ENCODE data around the gene EEF1A1.

The EEF1A1 gene

DNA sequence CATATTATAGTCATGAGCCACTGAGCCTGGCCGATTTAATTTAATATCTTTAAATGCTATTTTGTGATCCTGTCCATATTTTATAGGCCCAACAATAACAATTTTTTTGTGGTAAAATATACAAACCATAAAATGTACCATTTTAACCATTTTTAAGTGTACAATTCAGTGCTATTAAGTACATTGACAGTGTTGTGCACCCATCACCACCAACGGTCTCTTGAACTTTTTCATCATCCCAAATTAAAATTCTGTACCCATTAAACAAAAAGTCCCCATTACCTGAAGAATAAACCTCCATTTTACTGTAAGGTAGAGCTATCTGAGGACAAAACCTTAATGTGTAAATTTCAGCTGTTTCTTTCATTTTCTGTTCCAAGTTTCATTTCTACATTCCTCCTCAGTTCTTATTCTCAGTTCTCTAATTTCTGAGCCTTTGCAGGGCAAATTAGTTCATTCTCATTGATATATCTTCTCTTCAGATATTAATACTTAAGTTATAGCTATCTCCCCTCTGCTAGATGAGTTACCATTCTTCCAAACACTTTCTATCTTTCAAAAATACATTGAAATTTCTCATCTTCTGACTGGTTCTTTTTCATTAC, 49.0 kb downstream of the EEF1A1 start:
- peak overlapping the region in 1 of 2 donors; percentile 56 for H3K27ac ChIP-seq (ENCODE audit: low read depth in 2 of 2, low read length in 2 of 2)
- no peak overlapping the region for H3K9ac ChIP-seq (ENCODE audit: low read depth in 1 of 2, low read length in 2 of 2)
- H3K9me3 ChIP-seq (ENCODE audit: control insufficient read depth in 2 of 2, low read length in 2 of 2): no peaks in the 10 kb centered on the region
- no peaks in the 10 kb centered on the region for H3K27me3 ChIP-seq (ENCODE audit: control insufficient read depth in 2 of 2, insufficient read depth in 2 of 2, low read length in 2 of 2)
- H3K4me3 ChIP-seq (ENCODE audit: low read length in 2 of 2): no peak overlapping the region
- peaks cover 38 to 50% of the 10 kb centered on the region in 2 donors for H3K36me3 ChIP-seq (ENCODE audit: control insufficient read depth in 2 of 2, insufficient read depth in 2 of 2, low read length in 2 of 2)
- H3K4me1 ChIP-seq (ENCODE audit: control insufficient read depth in 2 of 2, insufficient read depth in 2 of 2, low read length in 2 of 2): no peaks in the 10 kb centered on the region

Data from mucosa of rectum (tissue), 2 donors.